22Rv1 (cell line): ENCODE data around the gene SUCLG2.

Source experiments
- H3K27ac ChIP-seq: fragments of 450-650 bp; 2 replicates; pipeline ENCODE4 v1.5.1; 2017
- ZFX ChIP-seq: fragments of 450-650 bp; IDR thresholded peaks from 2 replicates; pipeline ENCODE4 v1.6.1; 2017; ENCODE audit warnings: antibody characterized with exemption, borderline replicate concordance
- TF ChIP-seq, protein P1 (sequence below): fragments of 450-650 bp; IDR thresholded peaks from 2 replicates; pipeline ENCODE4 v1.5.1; 2017; ENCODE audit warnings: mild to moderate bottlenecking

The SUCLG2 gene

DNA sequence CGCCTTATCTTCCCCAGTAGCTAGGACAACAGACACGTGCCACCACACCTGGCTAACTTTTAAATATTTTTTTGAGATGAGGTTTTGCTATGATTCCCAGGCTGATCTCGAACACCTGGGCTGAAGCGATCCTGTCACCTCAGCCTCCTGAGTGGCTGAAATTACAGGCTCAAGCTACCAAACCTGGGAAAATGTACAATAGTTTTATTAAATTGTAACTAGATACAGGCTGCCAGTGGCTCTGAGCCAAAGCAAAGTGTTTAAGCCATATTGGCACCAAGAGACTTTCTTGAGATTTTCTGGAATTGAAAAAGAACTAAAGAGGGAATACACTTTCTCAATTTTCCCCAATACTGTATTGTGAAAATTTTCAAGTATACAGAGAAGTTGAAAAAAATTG, 204.3 kb downstream of the SUCLG2 start:
- no peak overlapping the region for H3K27ac ChIP-seq
- TF ChIP-seq, protein P1, sequence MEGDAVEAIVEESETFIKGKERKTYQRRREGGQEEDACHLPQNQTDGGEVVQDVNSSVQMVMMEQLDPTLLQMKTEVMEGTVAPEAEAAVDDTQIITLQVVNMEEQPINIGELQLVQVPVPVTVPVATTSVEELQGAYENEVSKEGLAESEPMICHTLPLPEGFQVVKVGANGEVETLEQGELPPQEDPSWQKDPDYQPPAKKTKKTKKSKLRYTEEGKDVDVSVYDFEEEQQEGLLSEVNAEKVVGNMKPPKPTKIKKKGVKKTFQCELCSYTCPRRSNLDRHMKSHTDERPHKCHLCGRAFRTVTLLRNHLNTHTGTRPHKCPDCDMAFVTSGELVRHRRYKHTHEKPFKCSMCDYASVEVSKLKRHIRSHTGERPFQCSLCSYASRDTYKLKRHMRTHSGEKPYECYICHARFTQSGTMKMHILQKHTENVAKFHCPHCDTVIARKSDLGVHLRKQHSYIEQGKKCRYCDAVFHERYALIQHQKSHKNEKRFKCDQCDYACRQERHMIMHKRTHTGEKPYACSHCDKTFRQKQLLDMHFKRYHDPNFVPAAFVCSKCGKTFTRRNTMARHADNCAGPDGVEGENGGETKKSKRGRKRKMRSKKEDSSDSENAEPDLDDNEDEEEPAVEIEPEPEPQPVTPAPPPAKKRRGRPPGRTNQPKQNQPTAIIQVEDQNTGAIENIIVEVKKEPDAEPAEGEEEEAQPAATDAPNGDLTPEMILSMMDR: no peak
- TF ChIP-seq ZFX: no peak

DNA sequence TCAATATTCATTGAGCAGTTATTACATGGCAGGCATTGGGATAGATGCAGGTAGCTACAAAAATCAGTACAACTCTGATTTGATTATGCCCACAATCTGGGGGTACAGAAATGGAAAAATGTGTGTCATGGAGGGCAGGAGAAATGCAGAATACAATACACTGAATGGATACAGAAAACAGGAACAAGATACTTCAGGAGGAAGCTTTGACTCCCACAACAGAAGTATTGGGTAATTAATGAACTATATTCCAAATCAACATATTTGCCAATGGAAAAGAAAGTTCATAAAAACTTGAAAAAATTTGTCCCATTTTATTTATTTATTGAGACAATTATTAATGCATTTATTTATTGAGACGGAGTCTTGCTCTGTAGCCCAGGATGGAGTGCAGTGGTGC, 207.0 kb downstream of the SUCLG2 start:
- H3K27ac ChIP-seq: no peak overlapping the region
- TF ChIP-seq, protein P1: no peak
- no peak for TF ChIP-seq ZFX

DNA sequence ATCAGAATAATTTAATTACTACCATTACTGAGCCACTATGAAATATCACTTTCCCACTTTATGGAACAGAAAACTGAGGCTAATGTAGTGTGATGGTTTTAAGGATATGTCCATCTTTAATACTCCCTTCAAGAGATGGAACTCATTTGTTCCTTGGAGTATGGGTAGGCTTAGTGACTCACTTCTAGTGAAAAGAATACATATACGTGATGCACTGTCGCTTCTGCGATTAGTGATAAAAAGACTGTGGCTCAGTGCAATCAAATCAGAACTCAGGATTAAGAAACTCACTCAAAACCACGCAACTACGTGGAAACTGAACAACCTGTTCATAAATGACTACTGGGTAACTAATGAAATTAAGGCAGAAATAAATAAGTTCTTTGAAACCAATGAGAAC, 216.6 kb downstream of the SUCLG2 start:
- TF ChIP-seq, protein P1: no peak
- TF ChIP-seq ZFX: no peak

GRCh38 chr3:67437090-67437489, 217.3 kb downstream of the SUCLG2 start:
- no peak overlapping the region for H3K27ac ChIP-seq
- TF ChIP-seq, protein P1: no peak
- no peak for TF ChIP-seq ZFX

More for the DNA sequence above, 216.6 kb downstream of the SUCLG2 start:
- no peak overlapping the region for H3K27ac ChIP-seq

DNA sequence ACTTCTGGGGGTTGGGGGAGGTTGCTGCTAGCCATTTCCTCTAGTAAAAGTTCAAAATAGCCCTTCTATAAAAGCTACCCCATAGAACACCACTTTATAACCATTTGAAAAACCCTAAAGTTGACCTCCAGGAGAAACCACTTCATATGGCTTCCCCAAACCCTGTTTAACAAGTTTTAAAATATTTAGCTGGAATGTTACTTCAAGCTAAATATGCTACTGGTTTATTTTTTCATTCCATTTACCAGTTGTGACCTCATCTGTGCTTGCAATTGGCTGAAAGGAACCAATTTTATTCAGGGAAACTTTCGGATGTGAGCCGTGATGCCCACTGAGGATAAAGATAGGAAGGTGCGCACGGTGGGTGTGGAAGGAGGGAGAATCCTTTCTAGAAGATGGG, 221.3 kb downstream of the SUCLG2 start:
- TF ChIP-seq ZFX: no peak
- TF ChIP-seq, protein P1: no peak
- H3K27ac ChIP-seq: no peak overlapping the region

DNA sequence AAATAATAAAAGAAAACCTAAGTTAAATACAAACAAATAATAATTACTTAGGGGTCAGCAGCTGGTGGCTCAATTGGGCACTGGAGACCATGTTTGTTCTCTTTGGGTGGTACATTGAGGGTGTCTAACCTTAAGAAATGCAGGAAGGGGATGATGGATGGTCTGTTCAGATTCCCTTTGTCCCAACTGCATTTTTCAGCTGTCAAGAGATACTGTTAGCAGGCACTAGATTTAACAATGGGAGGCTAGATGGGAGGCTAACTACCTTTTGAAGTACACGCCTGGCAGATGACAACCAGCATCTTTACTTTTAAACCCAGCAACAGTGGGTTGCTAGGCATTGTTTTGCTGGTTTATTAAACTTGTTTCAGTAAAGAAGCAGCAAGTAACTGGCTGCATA, 222.5 kb downstream of the SUCLG2 start:
- H3K27ac ChIP-seq: no peak overlapping the region
- no peak for TF ChIP-seq ZFX
- TF ChIP-seq, protein P1: no peak

DNA sequence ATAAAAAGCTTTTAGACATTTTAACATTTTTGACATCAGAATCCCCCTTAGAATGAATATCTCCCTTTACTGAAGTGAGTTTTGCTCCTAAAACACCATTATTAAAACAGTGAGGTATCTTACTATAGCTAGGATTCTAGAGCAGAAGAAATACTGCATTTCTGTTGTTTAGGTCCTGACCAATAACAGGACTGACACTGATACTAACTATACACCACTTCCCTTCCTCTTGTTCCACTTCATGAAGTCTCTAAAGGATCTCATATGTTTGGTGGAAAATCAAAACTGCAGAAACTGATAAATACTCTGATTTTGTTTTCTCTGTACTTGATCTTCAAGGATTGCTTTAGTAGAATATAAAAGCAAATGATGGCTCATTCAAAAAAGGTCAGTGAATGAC, 230.7 kb downstream of the SUCLG2 start:
- H3K27ac ChIP-seq: no peak overlapping the region
- TF ChIP-seq, protein P1: no peak
- no peak for TF ChIP-seq ZFX
